Dermis microvascular lymphatic vessel endothelial cell (primary cell): ENCODE data around the gene PADI3. TPM values are rescaled to one million over a fixed set of nuclear protein-coding genes. Genes with fewer than 3 reads are reported as not detected.

Source experiments
- DNase-seq, 2 donors: peaks; one replicate each; pipeline versions ENCODE4 v3.0.0 to v3.0.0-alpha.2; 2010; ENCODE audit warnings: low read depth in 2 of 2
- total RNA-seq: library from RNA; depleted of rRNA; stranded (reverse); fragments of >200 nt; gene quantifications from 2 replicates; pipeline ENCODE4 v1.2.1, GENCODE V29; 2014

The PADI3 gene
- total RNA-seq, 1 donor from 2014 or later = not detected

GRCh38 chr1:17330856-17331255 lies 82.0 kb downstream of the PADI3 start:
- no peak for DNase-seq

- DNase-seq = no peak
Observed at GRCh38 chr1:17333081-17333480, 84.2 kb downstream of the PADI3 start.

Other genes starting within 250 kb of the PADI3 start
- gene ATP13A2, start 237.2 kb upstream of the PADI3 start, total RNA-seq = 25.0 and 55.6 TPM in 2 replicates
- 134 and 143 TPM in 2 replicates for gene SDHB, start 195.1 kb upstream of the PADI3 start, total RNA-seq
- under 0.01 TPM in 2 replicates for gene PADI2, start 129.6 kb upstream of the PADI3 start, total RNA-seq
- gene PADI1, start 44.0 kb upstream of the PADI3 start, total RNA-seq = under 0.01 and 0.13 TPM in 2 replicates
- not detected in 2 replicates for gene PADI4, start 59.1 kb downstream of the PADI3 start, total RNA-seq
- not detected in 2 replicates for gene PADI6, start 123.1 kb downstream of the PADI3 start, total RNA-seq
- 72.0 and 80.2 TPM in 2 replicates for gene RCC2, start 190.6 kb downstream of the PADI3 start, total RNA-seq